CMK (cell line): Measurements from ENCODE around the gene VASN.

Source experiments
- DNase-seq: peaks from one replicate; pipeline ENCODE4 v3.0.0-alpha.2; 2010; ENCODE audit warnings: low read depth

VASN gene

DNA sequence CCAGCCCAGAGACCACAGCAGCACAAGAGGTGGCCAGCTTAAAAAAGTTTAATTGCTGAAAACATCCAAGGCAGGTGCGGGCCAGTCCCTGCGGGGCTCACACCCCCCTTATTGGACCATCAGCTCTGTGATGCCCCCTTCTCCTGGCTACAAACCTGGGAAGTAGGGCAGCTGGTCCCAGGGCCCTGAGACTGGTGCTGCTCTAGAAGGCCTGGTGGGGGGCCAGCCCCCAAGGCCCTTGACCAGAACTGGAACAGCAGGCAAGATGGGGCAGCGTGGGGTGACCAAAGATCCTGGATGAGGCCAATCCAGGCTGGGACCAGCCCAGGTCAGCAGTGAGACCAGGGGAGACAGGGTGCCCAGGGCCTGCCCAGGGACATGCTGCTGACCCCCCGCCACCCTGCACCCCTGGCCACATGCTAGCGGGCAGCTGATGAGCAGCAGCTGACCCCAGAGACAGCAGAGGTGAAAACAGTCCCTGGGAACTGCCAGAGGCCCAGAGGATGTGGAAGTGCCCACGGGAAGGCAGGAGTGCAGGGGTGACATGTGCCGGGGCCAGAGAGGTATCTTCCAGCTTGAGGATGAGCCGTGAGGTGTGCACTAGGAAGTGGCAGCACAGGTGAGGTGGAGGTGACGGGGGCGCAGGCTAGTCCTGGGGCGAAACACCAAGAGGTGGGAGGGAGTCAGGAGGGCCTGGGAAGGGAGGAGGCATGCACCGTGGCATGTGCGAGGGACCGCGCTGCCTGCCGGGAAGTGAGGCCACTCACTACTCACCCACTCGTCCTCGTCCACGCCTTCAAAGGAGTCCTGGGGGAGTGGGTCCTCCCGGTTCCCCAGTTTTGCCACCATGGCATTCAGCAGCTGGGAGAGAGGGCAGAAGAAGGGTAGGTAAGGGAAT lies 16.9 kb upstream of the VASN start:
- no peak for DNase-seq

DNA sequence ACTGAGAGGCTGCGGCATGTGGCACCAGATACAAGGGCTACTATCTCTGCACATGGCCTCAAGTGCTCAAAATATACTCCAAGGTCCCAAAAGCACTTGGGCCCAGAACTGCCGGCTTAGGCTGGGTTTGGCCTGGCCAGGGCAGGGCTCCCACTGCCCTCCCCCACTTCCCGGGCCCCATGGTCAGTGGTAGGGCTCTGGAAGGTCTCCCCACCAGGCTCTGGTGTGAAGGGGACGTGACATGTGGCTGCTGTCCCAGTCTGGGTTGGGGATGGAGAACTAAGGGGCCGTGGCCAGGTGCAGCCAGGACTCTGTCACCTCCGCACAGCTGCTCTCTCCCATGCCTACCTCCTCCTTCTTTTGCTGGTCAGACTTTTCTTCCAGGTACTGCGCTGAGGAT lies 14.8 kb upstream of the VASN start:
- no peak for DNase-seq

DNA sequence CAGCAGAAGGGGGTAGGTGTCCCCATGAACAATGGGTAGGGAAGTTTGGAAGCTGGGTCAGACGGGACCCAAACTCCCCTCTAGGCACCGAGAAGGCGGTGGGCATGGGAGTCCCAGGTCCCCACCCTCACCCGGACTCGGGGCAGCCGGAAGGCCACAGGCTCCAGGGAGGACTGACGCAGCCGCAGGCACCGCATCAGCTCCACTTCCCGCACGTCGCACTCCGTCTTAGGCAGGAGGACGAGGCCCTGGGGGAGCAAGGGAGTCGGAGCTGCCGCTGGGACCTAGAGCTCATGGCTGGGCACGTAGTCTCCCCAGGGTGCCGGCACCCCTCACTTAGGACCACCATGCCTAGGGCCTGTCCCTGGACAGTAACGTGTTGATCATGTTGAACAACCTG lies 13.4 kb upstream of the VASN start:
- no peak for DNase-seq

DNA sequence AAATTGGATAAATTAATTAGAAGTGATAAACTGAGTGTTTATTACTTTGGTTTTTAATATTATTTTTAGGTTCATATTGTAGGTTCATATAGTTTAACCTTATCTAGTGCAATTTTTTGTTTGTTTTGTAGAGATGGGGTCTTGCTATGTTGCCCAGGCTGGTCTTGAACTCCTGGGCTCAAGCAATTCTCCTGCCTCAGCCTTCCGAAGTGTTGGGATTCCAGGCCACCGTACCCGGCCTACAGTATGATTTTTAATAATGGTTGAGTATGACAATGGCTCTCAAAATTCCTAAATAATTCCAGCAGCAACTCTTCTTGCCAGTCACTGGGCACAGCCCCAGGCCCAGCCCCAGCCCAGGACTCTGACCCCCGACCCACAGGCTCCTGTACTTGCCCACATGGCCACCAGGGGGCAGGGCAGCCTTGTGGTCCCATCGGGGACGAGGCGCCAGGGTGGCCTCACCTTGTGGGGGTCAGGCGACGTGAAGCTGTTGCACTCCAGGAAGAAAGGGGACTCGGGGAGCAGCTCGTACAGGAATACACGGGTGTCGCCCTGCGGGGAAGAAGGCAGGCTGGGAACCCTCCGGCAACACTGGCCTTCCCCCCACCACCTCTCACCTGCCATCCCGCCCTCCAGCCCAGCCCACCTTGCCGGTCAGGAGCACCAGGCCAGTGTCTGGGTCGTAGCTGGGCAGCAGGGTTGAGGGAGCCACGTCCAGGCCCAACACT lies 12.7 kb upstream of the VASN start:
- DNase-seq: no peak

DNA sequence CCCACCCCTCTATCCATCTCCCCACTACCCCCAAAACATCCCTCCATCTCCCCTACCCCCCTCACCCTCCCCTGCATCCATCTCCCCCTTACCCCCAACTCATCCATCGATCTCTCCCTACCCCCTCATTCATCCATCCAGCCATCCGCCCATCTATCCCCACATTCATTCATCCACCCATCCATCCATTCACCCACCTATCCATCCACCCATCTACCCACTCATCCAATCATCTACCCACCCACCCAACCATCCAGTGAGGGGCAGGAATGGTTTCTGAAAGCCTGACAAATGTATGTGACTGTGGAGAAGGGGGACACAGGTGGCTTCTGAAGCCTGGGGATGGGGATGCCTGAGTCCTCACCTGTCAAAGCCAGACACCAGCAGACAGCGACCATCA lies 11.7 kb upstream of the VASN start:
- DNase-seq: no peak

DNA sequence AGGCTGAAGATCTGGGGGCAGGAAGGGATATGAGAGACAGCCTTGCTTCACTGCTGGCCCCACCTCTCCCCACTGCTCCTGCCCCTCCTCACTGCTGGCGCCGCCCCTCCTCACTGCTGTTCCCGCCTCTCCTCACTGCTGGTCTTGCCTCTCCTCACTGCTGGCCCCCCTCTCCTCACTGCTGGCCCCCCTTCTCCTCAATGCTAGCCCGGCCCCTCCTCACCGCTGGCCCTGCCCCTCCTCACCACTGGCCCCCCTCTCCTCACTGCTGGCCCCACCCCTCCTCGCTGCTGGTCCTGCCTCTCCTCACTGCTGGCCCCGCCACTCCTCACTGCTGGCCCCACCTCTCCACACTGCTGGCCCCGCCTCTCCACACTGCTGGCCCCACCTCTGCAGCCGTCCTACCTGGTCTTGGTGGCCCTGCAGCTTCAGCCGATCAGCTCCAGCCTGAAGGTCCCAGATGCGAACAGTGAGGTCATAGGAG lies 11.1 kb upstream of the VASN start:
- DNase-seq: no peak

DNA sequence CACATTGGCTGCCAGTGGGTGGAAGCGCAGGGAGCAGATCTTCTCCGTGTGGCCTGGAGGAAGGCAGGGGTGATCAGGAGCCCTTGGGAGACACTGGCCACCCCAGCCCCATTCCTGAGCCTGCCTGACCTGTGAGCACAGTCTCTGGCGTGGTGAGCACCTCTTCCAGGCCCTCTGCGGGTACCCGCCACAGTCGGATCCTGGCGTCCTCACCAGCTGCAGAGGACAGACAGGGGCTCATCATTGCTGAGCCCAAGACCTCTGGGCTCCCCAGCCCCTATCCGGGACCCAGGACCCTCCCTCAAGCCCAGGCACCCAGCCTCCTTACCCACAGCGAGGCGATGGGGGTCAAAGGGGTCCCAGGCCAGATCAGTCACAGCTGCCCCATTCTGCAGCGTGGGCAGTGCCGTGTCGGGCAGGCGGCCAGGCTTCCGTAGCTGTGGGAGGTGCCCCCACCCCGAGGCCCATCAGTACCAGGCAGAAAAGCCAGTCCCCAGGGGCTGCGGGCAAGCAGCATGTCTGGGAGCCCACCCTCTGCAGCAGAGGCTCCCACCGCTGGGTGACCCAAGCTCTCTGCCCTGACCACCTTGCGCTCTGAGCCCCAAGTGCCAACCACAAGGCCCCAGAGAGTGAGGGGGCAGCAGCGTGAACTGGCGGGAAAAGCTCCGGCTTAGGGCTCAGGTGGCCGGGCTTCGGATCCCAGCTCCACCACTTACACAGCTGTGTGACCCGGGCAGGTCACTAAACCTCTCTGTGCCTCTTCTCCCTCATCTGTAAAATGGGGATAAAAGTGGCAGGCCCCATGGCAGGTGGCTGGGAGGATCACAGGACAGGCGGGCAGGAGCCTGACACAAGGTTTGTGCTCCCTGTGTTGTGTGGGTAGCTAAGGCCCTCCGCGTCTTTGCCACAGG lies 10.4 kb upstream of the VASN start:
- no peak for DNase-seq

DNA sequence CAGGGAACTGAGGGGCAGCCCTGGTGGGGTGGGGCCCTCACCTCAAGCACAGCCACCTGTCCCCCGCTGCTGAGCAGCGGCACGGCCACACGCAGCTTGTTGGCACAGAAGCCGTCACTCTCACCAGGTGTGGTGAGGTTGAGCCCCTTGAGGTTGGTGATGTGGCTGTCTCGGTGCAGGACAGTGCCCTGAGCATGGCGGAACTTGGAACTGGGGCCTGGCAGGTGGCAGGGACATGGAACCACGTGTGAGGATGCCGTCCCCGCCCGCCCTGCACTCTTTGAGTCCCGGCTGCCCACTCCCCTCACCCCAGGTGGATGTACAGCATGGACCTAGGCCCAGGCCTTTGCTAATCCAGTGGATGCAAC lies 9.7 kb upstream of the VASN start:
- no peak for DNase-seq

DNA sequence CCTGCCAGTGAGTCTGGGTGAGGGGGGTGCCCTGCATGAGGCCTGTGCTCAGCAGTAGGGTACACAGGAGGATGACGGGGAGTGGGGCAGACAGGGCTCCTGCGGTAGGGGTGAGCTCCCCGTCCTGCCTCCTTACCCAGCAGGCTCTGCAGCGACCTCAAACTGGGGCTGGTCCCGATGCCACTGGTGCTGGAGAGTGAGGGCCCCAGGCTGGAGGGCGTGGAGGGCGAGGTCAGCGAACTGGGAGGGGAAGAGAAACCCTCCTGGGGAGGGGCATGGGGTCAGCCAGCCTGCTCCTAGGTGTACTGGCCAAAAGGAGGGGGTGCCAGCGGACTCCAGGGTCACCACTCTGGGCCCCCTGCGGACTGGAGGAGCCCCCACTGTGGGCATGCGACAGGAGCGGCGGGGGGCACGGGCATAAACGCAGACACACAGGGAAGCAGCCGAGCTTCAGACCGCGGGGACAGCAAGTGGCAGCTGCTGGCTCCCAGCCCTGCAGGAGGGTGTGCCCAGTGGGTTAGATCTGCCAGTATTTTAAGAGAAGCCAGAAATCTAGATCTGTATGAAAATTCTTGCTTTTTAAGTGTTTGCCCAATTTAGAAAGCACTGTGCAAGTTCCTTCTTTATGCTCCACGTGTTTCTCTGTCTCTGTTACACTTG lies 9.0 kb upstream of the VASN start:
- DNase-seq: no peak

DNA sequence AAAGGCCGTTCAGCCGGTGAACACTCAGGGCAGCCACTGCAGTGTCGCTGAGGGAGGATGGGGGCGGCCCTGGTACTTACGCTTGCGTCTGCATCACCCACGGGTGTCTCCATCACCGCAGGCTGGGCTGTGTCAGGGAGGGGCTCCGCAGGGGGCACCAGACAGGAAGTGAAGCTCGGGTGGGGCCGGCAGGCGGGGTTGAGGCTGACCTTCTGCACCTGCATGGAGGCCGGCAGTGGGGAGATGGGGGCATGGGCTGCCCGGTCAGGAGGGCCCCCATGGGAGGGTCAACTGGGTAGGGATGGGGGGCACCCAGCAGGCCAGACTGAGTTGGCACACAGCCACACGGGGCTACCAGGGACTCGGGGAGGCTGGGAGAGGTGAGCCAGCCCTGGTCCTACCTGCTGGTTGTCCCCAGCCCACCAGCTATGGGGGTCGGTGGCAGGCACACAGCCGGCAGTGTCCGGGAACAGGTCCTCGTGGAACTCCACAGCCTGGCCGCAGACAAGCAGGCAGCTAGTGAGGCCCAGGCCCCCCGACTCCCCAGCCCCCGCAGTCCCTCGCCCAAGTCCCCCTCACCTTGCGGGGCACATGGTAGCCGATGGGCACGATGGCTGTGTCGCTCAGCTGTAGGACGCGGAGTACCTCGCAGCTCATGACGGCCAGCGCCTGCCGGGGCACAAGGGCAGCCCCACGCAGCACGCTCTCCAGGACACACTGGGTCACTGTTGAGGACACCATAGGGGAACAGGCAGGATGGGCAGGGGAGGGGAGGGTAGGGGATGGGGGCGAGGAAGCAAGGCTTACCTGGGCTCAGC lies 7.2 kb upstream of the VASN start:
- no peak for DNase-seq

DNA sequence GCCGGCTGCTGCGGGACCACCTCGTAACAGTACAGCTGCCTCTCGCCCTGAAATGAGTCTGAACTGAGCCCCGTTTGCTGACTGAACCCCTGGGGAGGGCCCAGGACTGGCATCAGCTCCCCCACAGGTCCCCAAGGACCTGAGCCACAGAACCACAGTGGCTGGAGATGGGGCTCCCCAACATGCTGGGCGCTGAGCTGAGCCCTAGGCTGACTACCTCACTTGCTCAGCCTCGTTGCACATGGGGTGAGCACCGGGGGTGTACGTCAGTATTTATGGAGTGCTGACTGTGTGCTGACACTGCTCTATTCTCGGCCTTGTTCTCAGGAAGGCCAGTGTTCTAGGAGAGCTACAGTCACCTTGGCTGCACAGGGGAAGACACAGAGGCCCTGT lies 6.6 kb upstream of the VASN start:
- no peak for DNase-seq

DNA sequence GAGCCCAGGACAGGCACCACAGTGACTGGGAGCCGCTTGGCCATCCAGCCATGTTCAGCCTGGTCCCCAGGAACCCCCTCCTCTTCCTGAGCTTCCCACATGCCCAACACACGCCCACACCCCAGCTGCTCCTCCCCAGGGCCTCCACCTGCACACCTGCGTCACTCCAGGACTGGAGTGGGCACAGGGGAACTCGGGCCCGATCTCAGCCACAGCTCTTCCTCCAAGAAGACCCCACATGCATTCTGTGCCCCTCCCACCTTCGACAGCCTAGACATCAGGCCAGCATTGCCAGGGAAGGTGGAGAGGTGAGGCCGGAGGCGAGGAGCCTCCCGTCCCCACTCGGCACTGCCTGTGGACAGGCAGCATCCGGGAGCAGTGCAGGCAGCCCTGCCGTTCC lies 6.0 kb upstream of the VASN start:
- DNase-seq: no peak

DNA sequence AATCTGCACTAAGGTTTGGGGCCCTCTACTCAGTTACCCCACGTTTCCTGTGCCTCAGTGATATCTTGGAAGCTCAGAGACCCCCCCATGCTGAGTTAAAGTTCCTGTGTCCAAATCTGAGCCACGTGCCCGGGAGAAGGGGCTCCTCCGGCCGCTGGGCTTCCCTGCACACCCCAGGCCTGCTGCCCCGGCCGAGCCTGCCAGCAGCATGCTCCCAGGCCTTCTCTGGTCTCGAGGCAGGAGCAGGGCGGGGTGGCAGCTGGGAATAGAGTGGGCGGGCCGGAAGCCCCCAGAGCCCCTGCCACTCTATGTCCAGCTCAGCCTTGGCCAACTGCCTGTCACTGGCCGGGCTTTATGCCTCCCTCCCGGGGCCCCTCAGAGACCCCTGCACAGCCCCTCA lies 5.6 kb upstream of the VASN start:
- no peak for DNase-seq

DNA sequence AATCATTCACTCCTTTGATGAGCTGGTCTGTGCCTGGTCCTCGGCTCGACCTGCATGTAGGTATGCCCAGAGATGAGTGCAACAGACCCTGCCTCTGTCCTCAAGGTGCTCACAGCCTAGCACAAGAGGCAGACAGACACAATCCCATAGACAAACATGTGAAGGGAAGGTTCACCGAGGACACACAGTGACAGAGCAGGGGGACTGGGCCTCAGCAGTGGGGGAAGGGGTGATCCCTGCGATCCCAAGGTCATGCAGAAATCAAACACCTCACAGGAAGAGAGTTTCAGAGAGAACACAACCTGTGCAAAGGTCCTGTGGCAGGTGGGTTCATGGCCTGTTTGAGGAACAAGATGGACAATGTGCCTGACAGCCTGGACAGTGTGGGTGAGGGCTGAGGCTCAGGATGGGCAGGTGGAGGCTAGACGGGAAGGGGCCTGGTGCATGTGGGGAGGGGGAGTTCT lies 4.2 kb upstream of the VASN start:
- no peak for DNase-seq

DNA sequence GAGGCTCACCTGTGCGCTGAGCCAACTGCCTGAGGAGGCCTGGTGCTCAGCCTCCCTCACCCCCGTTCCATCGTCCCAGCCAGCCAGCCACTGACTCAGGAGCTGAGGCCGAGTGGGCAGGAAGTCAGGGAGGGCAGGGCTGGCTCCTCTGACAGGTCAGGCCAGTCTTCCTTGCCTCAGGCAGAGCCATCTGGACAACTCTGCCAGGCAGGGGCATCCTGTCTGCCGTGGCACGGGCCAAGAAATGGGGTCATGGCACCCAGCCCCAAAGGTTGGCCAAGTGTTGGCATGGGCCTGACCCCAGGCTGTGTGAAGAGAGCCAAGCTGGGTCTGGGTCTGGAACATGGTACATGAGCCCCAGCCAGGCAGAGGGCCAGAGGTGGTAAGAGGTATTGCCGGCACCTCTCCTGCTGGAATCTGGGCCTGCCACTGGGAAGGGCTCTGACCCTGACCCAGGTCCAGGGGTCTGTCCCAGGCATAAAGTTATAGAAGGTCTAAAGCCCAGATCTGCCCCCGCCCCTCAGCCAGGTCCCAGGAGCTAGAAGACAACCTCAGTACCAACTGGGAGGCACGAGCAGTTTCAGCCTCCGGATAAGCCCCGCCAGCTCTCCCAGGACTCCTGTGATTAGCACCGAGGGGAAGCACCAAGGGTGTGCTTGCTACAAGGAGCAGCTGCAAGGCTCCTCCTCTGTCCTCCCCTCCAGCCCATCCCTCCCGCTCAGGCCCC lies 2.5 kb upstream of the VASN start:
- DNase-seq: no peak

DNA sequence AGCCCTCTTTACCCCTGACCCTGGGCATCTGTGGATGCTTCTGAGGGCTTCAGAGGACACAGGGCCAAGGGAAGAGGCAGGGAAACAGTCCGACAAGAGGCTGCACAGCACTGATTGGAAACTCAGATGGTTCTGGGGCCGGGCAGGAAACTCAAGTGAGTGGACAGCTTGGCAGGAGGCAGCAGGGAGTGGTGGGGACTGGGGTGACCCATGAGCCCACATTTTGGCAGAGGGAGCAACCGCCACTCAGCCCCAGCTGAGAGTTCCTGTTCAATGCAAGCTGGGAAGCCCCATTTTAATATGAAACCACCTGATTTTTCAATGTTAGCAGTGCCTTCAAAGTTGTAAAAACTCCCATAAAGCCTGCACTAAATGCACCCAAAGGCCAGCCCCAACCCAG lies 1.5 kb upstream of the VASN start:
- no peak for DNase-seq

DNA sequence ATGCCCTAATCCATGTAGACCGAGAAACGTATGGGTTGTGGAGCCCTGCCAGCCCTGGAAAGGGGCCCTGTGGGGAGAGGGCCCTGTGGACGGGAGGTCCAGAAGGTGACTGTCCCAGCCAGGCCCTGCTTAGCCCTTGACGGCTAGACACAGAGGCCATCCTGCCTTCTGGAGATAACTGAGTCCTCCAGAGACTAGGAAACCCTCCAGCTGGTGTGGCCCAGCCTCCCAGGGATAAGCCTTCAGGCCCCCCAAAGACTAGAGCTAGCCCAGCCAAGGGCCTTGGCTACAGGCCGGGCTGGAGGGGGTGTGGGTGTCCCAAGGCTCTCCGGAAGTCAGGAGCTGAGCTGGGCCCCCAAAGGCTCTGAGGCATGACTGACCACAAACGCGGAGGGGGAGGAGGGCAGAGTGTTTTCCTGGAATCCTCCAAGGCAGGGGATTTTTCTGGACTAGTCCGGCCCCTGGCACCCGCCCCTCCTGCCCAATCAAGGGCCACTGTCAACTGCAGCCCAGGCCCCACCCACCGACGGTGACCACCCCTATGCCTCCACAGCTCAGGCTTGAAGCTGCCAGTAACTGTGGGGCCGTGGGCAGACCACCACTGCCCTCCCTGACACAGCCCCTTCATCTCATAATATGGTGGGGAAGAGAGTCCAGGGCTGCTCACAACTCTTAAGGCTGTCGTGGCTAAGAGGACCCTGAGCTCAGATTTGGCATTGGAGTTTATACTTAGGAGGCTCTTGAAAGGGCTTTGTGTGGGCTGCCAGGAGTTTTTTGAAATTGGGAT lies 885 bp upstream of the VASN start:
- DNase-seq: peak; percentile 95

DNA sequence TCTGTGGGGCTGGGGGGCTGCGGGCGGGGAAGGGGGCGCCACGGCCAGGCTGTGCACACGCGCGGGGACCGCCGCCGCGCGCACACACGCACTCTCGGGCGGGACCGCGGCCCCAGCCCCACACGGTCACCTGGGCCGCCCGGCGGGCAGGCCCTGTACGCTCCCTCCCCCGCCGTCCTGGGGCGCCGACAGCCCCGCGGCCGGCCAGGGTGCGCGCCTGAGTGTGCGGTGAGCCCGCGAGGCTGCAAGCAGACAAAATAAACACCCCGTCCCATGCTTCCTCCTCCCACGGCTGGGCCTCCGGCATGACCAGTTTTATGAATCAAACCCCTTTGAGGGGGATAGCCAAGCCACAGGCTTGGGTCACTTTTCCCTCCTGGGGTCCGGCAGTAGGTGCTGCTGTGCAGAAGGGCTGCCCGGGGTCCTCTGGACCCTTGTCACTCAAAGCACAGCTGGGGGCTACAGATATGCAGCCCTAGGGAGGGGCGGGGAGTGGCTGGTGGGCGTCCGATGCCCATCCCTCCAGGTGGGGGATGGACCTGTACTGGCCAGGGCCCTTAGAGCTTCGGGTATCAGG lies 441 bp downstream of the VASN start:
- DNase-seq: no peak
